ENCODE data around the gene PRPF18. TPM values are rescaled to one million over a fixed set of nuclear protein-coding genes. Genes with fewer than 3 reads are reported as not detected.

The PRPF18 gene
- total RNA-seq, 4 donors from 2014 or later = 19.8 to 42.4 (median 32.3) TPM

DNA sequence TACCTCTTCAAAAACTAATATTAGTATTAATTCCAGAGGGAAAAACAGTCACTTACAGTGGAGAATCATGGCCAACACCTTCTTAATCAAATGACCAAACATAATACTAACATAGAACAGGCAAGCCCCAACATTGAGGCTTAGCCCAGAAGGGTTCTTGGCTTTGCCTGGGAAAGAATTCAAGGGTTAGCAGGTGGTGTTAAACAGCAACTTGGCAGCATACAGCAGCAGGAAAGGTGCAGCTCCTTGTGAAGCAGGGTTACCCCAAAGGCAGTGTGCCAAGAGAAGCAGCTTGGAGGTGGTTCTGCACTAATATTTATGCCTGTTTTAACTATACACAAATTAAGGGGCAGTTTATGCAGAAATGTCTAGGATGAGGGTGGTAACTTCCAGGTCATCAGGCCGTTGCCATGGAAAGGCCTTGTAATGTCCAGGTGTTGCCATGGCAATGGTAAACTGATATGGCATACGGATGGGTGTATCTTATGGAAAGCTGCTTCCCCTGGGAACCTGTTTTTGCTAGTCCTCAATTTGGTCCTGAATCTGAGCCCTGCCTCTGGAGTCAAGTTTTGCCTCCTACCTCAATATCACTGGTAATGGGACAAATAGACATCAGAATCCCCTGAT, 30.8 kb upstream of the PRPF18 start:
- no peak for TF ChIP-seq POLR2A (IDR thresholded peaks at IDR 0.05)
- TF ChIP-seq EP300 (IDR thresholded peaks at IDR 0.05; ENCODE audit: low read depth) = no peak
- TF ChIP-seq, protein P1, sequence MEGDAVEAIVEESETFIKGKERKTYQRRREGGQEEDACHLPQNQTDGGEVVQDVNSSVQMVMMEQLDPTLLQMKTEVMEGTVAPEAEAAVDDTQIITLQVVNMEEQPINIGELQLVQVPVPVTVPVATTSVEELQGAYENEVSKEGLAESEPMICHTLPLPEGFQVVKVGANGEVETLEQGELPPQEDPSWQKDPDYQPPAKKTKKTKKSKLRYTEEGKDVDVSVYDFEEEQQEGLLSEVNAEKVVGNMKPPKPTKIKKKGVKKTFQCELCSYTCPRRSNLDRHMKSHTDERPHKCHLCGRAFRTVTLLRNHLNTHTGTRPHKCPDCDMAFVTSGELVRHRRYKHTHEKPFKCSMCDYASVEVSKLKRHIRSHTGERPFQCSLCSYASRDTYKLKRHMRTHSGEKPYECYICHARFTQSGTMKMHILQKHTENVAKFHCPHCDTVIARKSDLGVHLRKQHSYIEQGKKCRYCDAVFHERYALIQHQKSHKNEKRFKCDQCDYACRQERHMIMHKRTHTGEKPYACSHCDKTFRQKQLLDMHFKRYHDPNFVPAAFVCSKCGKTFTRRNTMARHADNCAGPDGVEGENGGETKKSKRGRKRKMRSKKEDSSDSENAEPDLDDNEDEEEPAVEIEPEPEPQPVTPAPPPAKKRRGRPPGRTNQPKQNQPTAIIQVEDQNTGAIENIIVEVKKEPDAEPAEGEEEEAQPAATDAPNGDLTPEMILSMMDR (IDR thresholded peaks at IDR 0.05) = no peak
- TF ChIP-seq POLR2AphosphoS5 (IDR thresholded peaks at IDR 0.05) = no peak
- no peak for DNase-seq
- 52% methylated on average over 2 of the region's 2 CpGs; no CpG with 5 or more reads in 1 of the 2 donors for WGBS, 2 donors (ENCODE audit: low coverage in 1 of 2)
- H3K27me3 ChIP-seq = no peaks in the 10 kb centered on the region
- in situ Hi-C loops (cut with MboI; ENCODE audit: low pct_ligation_motif_present in 1 of 4, low pct_unique_long_range_greater_than_20kb in 1 of 4, low sequenced_read_pairs in 3 of 4) = no loop called here
- H3K36me3 ChIP-seq = no peaks in the 10 kb centered on the region
- H3K4me1 ChIP-seq = no peaks in the 10 kb centered on the region
- no peaks in the 10 kb centered on the region for H3K9me3 ChIP-seq
- intact Hi-C loops (cut with DNase I; ENCODE audit: low total_unique reads) = no loop called here
- H3K4me3 ChIP-seq = no peak overlapping the region
- no peak overlapping the region for H3K27ac ChIP-seq

DNA sequence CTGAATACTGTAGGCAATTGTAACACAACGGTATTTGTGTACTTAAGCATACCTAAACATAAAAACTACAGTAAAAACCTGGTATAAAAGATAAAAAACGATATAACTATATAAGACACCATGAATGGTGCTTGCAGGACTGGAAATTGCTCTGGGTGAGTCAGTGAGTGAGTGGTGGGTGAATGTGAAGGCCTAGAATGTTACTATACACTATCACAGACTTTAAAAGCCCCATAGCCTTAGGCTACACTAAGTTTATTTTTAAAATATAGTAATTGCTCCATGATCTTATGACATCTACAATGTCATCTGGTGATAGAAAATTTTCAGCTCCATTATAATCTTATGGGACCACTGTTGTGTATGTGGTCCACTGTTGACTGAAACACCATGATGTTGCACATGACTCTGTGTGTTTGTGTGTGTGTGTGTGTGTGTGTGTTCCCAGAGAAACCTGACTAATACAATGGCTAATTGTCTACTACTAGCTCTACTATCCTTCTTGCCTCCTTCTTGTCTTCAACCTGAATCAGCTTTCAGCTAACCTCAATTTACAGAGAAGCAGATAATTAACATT, 27.6 kb upstream of the PRPF18 start:
- in situ Hi-C loops (cut with MboI; ENCODE audit: low pct_ligation_motif_present in 1 of 4, low pct_unique_long_range_greater_than_20kb in 1 of 4, low sequenced_read_pairs in 3 of 4) = no loop called here
- 42% methylated on average over 2 of the region's 2 CpGs for WGBS, 2 donors (ENCODE audit: low coverage in 1 of 2)
- Histone ChIP-seq H3K9me3 (no peaks in the 10 kb centered on the region), H3K36me3 (no peaks in the 10 kb centered on the region), H3K27me3 (no peaks in the 10 kb centered on the region), H3K4me3 (no peak overlapping the region), H3K4me1 (no peaks in the 10 kb centered on the region), H3K27ac (no peak overlapping the region)
- intact Hi-C loops (cut with DNase I; ENCODE audit: low total_unique reads) = no loop called here
- no peak for TF ChIP-seq POLR2A (IDR thresholded peaks at IDR 0.05)
- TF ChIP-seq, protein P1 (IDR thresholded peaks at IDR 0.05) = no peak
- no peak for TF ChIP-seq EP300 (IDR thresholded peaks at IDR 0.05; ENCODE audit: low read depth)
- TF ChIP-seq POLR2AphosphoS5 (IDR thresholded peaks at IDR 0.05) = no peak
- no peak for DNase-seq

DNA sequence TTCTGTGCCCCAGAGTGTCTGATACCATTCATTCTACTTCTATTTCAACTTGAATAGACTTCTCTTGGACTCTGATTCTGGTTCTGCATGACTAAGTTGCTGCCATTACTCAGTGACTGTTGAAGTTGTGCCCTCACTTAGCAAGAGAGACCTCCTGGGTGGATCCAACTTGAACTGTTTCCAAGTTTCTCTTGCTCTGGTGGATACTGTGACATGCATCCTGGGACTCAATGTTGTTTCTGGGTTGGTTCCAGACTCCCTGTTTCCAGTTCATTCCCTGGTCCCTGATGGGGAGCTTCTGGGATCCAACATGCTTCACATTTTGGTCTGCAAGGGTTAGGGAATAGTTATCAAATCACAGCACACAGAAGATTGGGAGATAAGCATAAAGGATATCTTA, 26.2 kb upstream of the PRPF18 start:
- no peaks in the 10 kb centered on the region for H3K4me1 ChIP-seq
- intact Hi-C loops (cut with DNase I; ENCODE audit: low total_unique reads) = no loop called here

More for the DNA sequence above, 26.2 kb upstream of the PRPF18 start:
- DNase-seq = no peak
- in situ Hi-C loops (cut with MboI; ENCODE audit: low pct_ligation_motif_present in 1 of 4, low pct_unique_long_range_greater_than_20kb in 1 of 4, low sequenced_read_pairs in 3 of 4) = no loop called here
- no peak overlapping the region for H3K27ac ChIP-seq
- no peak overlapping the region for H3K4me3 ChIP-seq
- TF ChIP-seq EP300 (IDR thresholded peaks at IDR 0.05; ENCODE audit: low read depth) (no peak), POLR2AphosphoS5 (IDR thresholded peaks at IDR 0.05) (no peak), POLR2A (IDR thresholded peaks at IDR 0.05) (no peak)
- TF ChIP-seq, protein P1 (IDR thresholded peaks at IDR 0.05) = no peak
- no peaks in the 10 kb centered on the region for H3K9me3 ChIP-seq
- no peaks in the 10 kb centered on the region for H3K36me3 ChIP-seq
- H3K27me3 ChIP-seq = no peaks in the 10 kb centered on the region
